Subcutaneous adipose tissue (tissue), 4 donors: ENCODE measurements around the gene PTX4. TPM values are rescaled to one million over a fixed set of nuclear protein-coding genes. Genes with fewer than 3 reads are reported as not detected.

Experiments used
- total RNA-seq, 4 donors: library from RNA; depleted of rRNA; stranded (reverse); fragments of >200 nt; gene quantifications; one replicate each; pipeline ENCODE4 v1.1.0, GENCODE V29; 2016
- TF ChIP-seq, protein P1 (sequence below): fragments of 450-650 bp; IDR thresholded peaks from one replicate; pipeline ENCODE4 v1.5.1; 2016; ENCODE audit warnings: low read depth, mild to moderate bottlenecking, control low read depth, antibody characterized with exemption, moderate library complexity

The PTX4 gene
- total RNA-seq, 4 donors from 2014 or later: not detected

DNA sequence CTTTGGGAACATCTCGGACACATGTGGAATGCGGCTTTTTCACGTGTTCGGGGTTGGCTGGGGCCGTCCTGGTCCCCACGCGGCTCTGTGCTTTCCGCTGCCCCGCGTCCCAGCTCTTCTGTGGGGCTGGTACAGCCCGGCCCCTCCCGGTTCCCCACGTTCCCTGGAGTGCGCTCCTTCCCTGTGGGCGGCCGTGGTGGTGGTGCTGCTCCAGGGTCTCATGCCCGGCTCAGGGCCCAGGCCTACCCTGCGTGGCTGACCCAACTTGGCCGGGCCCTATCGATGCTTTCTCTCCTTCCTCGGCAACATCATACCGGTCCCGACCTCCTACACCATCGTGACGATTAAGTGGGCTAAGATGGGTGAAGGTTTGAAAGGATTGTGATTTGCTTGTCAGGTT lies 7.7 kb upstream of the PTX4 start:
- TF ChIP-seq, protein P1, sequence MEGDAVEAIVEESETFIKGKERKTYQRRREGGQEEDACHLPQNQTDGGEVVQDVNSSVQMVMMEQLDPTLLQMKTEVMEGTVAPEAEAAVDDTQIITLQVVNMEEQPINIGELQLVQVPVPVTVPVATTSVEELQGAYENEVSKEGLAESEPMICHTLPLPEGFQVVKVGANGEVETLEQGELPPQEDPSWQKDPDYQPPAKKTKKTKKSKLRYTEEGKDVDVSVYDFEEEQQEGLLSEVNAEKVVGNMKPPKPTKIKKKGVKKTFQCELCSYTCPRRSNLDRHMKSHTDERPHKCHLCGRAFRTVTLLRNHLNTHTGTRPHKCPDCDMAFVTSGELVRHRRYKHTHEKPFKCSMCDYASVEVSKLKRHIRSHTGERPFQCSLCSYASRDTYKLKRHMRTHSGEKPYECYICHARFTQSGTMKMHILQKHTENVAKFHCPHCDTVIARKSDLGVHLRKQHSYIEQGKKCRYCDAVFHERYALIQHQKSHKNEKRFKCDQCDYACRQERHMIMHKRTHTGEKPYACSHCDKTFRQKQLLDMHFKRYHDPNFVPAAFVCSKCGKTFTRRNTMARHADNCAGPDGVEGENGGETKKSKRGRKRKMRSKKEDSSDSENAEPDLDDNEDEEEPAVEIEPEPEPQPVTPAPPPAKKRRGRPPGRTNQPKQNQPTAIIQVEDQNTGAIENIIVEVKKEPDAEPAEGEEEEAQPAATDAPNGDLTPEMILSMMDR: no peak

DNA sequence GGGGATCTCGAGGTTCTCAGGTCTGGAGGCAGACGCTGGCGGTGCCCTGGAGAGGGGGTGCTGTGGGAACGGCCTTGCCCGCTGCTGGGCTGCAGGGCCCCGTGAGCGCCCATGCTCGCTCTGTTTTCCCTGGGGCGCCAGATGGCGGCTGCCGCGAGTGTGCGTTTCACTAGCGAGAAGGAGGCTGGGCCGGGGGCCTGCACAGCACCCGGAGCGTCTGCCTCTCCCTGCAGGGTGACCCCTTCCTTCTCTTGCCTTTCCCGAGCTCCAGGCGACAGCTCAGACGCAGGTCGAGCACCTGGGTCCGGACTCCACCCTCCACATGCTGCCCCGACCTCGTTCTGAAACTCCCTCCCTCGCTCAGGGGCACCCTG lies 7.1 kb upstream of the PTX4 start:
- TF ChIP-seq, protein P1: no peak

DNA sequence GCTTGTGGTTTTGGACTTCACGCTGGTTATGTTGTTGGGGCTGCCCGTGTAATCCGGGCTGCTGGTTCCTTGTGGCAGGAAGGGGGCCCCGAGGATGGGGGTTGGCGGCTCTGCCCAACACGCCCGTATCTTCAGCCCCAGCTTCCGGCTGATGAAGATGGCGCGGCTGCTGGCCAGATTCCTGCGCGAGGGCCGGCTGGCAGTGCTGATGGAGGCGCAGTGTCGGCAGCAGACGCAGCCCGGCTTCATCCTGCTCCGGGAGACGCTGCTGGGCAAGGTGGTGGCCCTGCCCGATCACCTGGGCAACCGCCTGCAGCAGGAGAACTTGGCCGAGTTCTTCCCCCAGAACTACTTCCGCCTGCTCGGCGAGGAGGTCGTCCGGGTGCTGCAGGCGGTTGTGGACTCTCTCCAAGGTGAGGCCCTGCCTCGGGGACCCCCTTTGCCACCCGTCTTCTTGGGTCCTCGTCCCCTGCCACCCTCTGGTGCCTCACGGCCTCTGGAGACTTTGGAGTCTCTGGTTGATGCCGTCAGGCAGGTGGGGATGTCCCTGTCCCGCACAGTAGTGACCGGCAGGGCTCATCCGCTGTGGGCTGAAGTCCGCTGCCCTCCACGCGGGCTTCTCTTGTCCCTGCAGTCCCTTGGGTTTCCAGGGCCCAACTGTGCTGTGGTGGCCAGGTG lies 6.6 kb upstream of the PTX4 start:
- TF ChIP-seq, protein P1: no peak

DNA sequence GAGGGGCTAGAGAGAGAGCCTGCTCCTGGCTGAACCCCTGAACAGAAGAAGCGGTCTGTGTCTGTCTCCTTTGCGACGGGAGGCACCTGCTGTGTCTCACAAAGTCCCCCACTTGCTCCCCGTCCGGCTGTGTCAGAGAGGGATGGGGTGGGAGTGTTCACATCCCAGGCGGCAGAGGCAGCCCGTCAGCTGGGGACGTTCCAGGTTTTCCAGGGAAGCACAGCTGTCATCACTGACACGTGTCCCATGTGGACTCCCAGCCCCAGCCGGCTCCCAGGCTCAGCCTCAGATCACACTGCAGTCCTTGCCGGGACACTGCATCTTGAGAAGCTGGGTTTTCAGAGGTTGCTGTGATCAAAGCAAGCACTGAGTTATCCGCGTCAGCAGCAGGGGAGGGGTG lies 6.0 kb upstream of the PTX4 start:
- TF ChIP-seq, protein P1: no peak

DNA sequence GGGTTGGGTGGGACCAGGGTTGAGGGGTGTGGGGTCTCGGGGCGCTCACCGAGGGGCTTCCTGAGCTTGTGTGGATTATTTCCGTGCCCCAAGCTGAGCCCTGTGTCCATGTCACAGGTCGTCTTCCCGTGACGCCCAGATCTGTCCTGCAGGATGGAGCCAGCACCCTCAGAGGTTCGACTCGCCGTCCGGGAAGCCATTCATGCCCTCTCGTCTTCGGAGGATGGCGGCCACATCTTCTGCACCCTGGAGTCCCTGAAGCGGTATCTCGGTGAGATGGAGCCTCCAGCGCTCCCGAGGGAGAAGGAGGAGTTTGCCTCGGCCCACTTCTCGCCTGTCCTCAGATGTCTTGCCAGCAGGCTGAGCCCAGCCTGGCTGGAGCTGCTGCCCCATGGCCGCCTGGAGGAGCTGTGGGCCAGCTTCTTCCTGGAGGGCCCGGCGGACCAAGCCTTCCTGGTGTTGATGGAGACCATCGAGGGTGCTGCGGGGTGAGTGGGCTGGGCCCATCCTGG lies 5.4 kb upstream of the PTX4 start:
- TF ChIP-seq, protein P1: no peak

DNA sequence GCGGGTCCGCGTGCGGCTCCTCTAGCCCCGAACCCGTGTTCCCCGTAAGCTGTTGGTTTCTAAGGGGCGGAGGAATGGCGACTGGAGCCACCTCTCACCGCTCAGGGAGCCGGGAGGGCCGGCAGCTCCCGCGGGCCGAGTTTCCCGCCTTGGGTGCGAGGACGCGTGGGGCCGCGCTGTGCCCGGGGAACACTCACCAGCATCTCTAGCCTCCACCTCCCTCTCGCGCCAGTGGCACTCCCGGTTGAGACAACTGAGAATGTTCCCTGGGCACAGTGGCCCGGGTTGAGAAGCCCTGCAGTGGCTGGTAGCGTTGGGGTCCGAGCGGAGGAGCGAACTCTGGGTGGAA lies 5.0 kb upstream of the PTX4 start:
- TF ChIP-seq, protein P1: no peak

DNA sequence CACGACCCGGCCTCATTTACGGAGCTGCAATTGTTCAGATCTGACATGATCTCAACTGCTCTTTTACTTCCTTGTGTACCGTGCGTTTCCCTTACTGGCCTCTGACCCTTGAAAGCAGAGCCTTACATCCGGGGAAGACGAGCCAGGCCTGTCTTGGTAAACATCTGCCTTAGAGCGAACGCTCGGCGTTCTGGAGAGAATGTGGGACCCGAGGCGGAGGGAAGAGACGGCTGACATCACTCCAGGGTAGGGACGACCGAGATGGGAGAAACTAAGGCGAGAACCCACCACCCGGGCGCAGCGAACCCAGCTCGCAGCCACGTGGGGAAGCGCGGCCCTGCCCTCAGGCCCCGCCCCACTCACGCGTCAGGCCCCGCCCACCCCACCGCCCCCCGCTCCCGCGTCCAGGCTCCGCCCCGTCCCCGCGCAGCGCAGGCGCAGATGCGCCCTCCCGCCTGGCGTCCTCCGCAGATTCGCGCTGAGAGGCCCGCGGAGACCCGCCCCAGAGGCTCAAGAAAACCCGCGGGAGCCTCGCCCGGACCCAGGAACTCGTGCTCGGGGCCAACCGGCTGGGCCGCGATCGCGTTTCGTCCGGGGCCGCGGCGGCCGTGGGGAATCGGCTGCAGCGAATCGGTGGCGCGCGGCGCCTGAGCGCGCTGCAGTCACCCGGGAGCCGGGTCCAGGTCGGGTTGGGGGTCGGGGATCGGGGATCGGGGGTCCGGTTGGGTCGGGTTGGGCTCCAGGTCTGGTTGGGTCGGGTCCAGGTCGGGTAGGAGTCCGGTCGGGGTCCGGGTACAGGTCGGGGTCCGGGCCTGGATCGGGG lies 4.4 kb upstream of the PTX4 start, which contains the start of gene TELO2:
Gene TELO2, plus strand, starts transcription at position 438 of the 823 bp plus-strand sequence. CDS start 922 bp downstream, outside the sequence.
- TF ChIP-seq, protein P1: no peak
